ENCODE data around the gene GYS1. TPM values are rescaled to one million over a fixed set of nuclear protein-coding genes. Genes with fewer than 3 reads are reported as not detected.

GYS1 gene
- total RNA-seq, 1 experiment from 2014 or later: 20.2 TPM

GRCh38 chr19:48955308-48955958 is 37.7 kb downstream of the GYS1 start:
- in situ Hi-C loops (cut with HindIII; ENCODE audit: low pct_unique_long_range_greater_than_20kb, low sequenced_read_pairs): no loop called here
- no TSS peak for BruUV-seq (replicated peaks)
- POLR2A ChIA-PET: no interaction called here
- CTCF ChIA-PET: no interaction called here
- no peaks in the 10 kb centered on the region for H3K36me3 ChIP-seq (ENCODE audit: control insufficient read depth, insufficient read depth, low read length)
- peaks cover 4% of the 10 kb centered on the region; the same call in 1 of the 2 replicates for H3K4me1 ChIP-seq (ENCODE audit: control insufficient read depth, insufficient read depth, low read length)
- DNase-seq (ENCODE audit: low read depth, low spot score) (no peak), ATAC-seq (no peak)
- H3K9me3 ChIP-seq (ENCODE audit: control insufficient read depth, insufficient read depth, low read depth, low read length): no peaks in the 10 kb centered on the region
- TF ChIP-seq POLR2AphosphoS5 (IDR thresholded peaks at IDR 0.05; ENCODE audit: low read depth, low read length) (no peak), TCF7L2 (IDR thresholded peaks at IDR 0.05; ENCODE audit: low read depth, low read length) (no peak), SIN3A (IDR thresholded peaks at IDR 0.05; ENCODE audit: borderline replicate concordance, insufficient read depth, low read depth, low read length) (no peak), REST (IDR thresholded peaks at IDR 0.05; ENCODE audit: insufficient read depth in 1 of 2, low read depth in 2 of 2, low read length in 1 of 2) (no peak)
- TF ChIP-seq, protein P1, sequence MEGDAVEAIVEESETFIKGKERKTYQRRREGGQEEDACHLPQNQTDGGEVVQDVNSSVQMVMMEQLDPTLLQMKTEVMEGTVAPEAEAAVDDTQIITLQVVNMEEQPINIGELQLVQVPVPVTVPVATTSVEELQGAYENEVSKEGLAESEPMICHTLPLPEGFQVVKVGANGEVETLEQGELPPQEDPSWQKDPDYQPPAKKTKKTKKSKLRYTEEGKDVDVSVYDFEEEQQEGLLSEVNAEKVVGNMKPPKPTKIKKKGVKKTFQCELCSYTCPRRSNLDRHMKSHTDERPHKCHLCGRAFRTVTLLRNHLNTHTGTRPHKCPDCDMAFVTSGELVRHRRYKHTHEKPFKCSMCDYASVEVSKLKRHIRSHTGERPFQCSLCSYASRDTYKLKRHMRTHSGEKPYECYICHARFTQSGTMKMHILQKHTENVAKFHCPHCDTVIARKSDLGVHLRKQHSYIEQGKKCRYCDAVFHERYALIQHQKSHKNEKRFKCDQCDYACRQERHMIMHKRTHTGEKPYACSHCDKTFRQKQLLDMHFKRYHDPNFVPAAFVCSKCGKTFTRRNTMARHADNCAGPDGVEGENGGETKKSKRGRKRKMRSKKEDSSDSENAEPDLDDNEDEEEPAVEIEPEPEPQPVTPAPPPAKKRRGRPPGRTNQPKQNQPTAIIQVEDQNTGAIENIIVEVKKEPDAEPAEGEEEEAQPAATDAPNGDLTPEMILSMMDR (IDR thresholded peaks at IDR 0.05): no peak
- H3K27ac ChIP-seq (ENCODE audit: low read length): peak overlapping the region; percentile 83
- peak overlapping the region; percentile 81 to 87 for H3K4me3 ChIP-seq (ENCODE audit: low read depth in 2 of 2, low read length in 2 of 2)
- H3K27me3 ChIP-seq (ENCODE audit: control insufficient read depth, insufficient read depth, low read length): no peaks in the 10 kb centered on the region
- intact Hi-C loops (cut with micrococcal nuclease; ENCODE audit: unreplicated experiment): no loop called here

GRCh38 chr19:48954595-48955307 is 38.4 kb downstream of the GYS1 start, which contains the start of gene BAX:
Gene BAX (plus strand): TSS chr19:48954875. CDS start chr19:48954929, 54 bp downstream.
- Histone ChIP-seq H3K27me3 (ENCODE audit: control insufficient read depth, insufficient read depth, low read length) (no peaks in the 10 kb centered on the region), H3K36me3 (ENCODE audit: control insufficient read depth, insufficient read depth, low read length) (no peaks in the 10 kb centered on the region), H3K4me3 (ENCODE audit: low read depth in 2 of 2, low read length in 2 of 2) (peak within 1 kb of the TSS; percentile 81 to 87), H3K4me1 (ENCODE audit: control insufficient read depth, insufficient read depth, low read length) (peaks cover 4% of the 10 kb centered on the region; the same call in 1 of the 2 replicates), H3K9me3 (ENCODE audit: control insufficient read depth, insufficient read depth, low read depth, low read length) (no peaks in the 10 kb centered on the region), H3K27ac (ENCODE audit: low read length) (peak within 1 kb of the TSS; percentile 83)
- in situ Hi-C loops (cut with HindIII; ENCODE audit: low pct_unique_long_range_greater_than_20kb, low sequenced_read_pairs) (no loop called here), intact Hi-C loops (cut with micrococcal nuclease; ENCODE audit: unreplicated experiment) (no loop called here)
- no TSS peak for BruUV-seq (replicated peaks)
- TF ChIP-seq POLR2AphosphoS5 (IDR thresholded peaks at IDR 0.05; ENCODE audit: low read depth, low read length) (peak; percentile 37; the same call in 1 of the 2 replicates), TCF7L2 (IDR thresholded peaks at IDR 0.05; ENCODE audit: low read depth, low read length) (no peak)
- TF ChIP-seq, protein P1 (IDR thresholded peaks at IDR 0.05): no peak
- ChIA-PET CTCF (no interaction called here), POLR2A (no interaction called here)
- peak; percentile 97 for ATAC-seq
- DNase-seq (ENCODE audit: low read depth, low spot score): peak; percentile 62

Measured in Panc1 (cell line).